Mucosa of descending colon (tissue), 3 donors: ENCODE data around the gene INSIG1. TPM values are rescaled to one million over a fixed set of nuclear protein-coding genes. Genes with fewer than 3 reads are reported as not detected.

Experiments used
- ATAC-seq: fragments of 200-7000 bp; cut with Tn5 transposase; one replicate; pipeline ENCODE4 v1.9.1; 2020; ENCODE audit warnings: mild to moderate bottlenecking, moderate library complexity
- DNase-seq, 3 donors: peaks; one replicate each; pipeline ENCODE4 v3.0.0-alpha.2; 2020
- H3K36me3 ChIP-seq: fragments of 200-600 bp; one replicate; pipeline ENCODE4 v1.8.0; 2021; ENCODE audit warnings: low read depth, mild to moderate bottlenecking
- H3K4me1 ChIP-seq: fragments of 200-600 bp; one replicate; pipeline ENCODE4 v1.8.0; 2021; ENCODE audit warnings: low read depth, mild to moderate bottlenecking
- H3K4me3 ChIP-seq: fragments of 200-600 bp; one replicate; pipeline ENCODE4 v1.8.0; 2021; ENCODE audit warnings: mild to moderate bottlenecking
- H3K9me3 ChIP-seq: fragments of 200-600 bp; one replicate; pipeline ENCODE4 v1.8.0; 2021; ENCODE audit warnings: mild to moderate bottlenecking
- intact Hi-C, 2 donors: fragments of 100-400 bp; cut with DNase I in 1 of 2; cut with micrococcal nuclease in 1 of 2; formaldehyde crosslinking; loops; one replicate each; pipeline versions ENCODE4 v1.11.0 to v1.11.1; 2022; cut with DNase I, micrococcal nuclease
- total RNA-seq, 3 donors: library from RNA; stranded (reverse); fragmentation: NEBNext Ultra II Directional in 2 of 3; extraction: Animal tissue kit (Norgen Biotek cat#: 25700) in 2 of 3; gene quantifications; one replicate each; pipeline versions ENCODE4 v1.2.1 to v1.2.4, GENCODE V29; 2021 to 2023
- TF ChIP-seq, protein P1 (sequence below): fragments of 200-600 bp; IDR thresholded peaks from one replicate; pipeline ENCODE4 v1.8.0; 2022; ENCODE audit warnings: antibody characterized with exemption, mild to moderate bottlenecking
- donor health status: DM: no; HTN: no; CAD: no; lungs with moderate emphysema.
- donor health status: DM: no; HTN: no; CAD: no.
- donor health status: DM: no; HTN: yes; CAD: no.

Gene INSIG1
- total RNA-seq, 3 donors from 2014 or later: 40.1 to 85.1 (median 83.2) TPM

DNA sequence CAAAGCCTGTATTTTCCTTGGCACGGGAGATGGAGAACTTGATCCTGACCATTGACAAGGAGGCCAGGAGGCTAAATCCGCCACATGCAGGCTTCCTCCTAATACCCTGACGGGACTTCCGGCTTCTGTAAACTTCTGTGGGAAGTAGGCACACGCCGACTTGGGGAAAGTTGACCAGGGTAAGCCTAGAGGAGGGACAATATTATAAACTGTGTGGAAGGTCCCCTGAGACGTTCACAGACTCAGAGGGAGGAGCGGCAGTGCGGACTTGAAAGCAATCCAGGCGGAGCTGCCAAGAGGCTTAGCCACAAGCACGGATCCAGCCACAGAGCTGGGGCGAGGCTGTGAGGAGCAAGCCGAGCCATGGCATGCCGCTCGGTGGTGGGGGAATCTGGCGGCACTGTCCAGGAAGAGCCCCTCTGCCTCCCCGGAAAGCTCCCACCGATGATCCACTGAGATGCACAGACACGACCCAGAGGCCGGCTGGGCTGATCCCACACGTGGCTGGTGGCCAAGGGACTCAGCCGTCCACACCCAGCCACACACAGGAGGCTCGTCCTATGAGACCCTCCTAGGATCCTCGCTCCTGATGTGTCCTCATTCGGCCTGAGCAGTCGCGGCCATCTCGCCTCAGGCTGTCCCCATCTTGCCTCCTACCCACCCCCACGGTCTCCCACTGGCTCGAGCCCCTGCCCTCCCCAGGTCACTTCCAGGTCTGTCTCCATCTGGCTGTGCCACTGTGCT, 40.0 kb upstream of the INSIG1 start:
- TF ChIP-seq, protein P1, sequence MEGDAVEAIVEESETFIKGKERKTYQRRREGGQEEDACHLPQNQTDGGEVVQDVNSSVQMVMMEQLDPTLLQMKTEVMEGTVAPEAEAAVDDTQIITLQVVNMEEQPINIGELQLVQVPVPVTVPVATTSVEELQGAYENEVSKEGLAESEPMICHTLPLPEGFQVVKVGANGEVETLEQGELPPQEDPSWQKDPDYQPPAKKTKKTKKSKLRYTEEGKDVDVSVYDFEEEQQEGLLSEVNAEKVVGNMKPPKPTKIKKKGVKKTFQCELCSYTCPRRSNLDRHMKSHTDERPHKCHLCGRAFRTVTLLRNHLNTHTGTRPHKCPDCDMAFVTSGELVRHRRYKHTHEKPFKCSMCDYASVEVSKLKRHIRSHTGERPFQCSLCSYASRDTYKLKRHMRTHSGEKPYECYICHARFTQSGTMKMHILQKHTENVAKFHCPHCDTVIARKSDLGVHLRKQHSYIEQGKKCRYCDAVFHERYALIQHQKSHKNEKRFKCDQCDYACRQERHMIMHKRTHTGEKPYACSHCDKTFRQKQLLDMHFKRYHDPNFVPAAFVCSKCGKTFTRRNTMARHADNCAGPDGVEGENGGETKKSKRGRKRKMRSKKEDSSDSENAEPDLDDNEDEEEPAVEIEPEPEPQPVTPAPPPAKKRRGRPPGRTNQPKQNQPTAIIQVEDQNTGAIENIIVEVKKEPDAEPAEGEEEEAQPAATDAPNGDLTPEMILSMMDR: no peak
- Histone ChIP-seq H3K4me1 (no peaks in the 10 kb centered on the region), H3K4me3 (no peak overlapping the region), H3K9me3 (no peaks in the 10 kb centered on the region), H3K36me3 (no peaks in the 10 kb centered on the region)
- intact Hi-C loops: no loop called here
- peak; percentile 53 for ATAC-seq
- peak; percentile 28 to 63 (median 42) for DNase-seq

DNA sequence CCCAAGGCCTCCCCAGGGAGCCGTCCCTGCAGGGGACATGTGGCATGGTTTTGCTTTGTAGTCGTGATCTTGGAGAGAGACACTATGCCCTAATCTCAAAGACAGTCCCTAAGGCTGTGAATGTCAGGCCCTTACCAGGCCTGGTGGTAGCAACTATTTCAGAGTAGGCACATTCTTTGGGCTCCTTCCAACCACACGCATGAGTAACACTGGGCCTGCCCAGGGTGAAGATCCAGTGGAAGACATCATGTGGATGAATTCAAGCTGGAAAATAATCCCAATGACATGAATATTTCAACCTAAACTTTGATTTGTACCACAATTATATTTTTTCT, 39.5 kb upstream of the INSIG1 start:
- DNase-seq: peak in 1 of 3 donors; percentile 9
- peak; percentile 39 for ATAC-seq
- Histone ChIP-seq H3K4me3 (no peak overlapping the region), H3K36me3 (no peaks in the 10 kb centered on the region), H3K9me3 (no peaks in the 10 kb centered on the region), H3K4me1 (no peaks in the 10 kb centered on the region)
- TF ChIP-seq, protein P1: no peak
- intact Hi-C loops: no loop called here

DNA sequence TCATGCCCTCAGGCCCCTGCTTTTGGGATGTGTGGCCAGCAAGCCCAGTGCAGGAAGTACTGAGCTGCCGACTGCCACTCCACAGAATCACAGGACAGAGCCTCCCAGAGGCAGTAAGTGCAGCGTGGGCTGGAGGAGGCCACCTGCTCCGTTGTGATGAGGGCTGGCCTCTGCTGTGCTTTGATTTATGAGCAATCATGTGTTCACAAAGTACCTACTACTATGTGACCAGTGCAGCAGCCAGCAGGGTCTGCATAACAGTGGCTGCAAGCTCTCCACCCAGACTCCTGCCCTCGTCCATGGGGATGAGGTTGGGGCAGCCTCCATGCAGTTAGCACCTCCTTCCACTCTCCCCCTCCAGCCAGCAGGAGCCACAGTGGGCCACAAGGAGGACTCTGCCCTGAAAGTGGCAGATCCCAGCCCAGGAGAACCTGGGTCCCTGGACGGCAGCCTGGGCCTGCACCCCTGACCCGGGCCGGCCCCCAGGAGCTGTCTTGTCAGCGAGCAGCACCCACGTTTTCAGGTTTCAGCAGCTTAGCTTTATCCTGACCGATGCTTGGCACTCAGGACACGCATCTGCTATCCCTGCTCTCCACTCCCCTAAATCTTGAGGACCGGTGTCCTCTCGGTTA, 37.7 kb upstream of the INSIG1 start:
- Histone ChIP-seq H3K9me3 (no peaks in the 10 kb centered on the region), H3K4me3 (no peak overlapping the region), H3K36me3 (no peaks in the 10 kb centered on the region), H3K4me1 (no peaks in the 10 kb centered on the region)
- TF ChIP-seq, protein P1: no peak
- ATAC-seq (no peak), DNase-seq (no peak)
- intact Hi-C loops: no loop called here

DNA sequence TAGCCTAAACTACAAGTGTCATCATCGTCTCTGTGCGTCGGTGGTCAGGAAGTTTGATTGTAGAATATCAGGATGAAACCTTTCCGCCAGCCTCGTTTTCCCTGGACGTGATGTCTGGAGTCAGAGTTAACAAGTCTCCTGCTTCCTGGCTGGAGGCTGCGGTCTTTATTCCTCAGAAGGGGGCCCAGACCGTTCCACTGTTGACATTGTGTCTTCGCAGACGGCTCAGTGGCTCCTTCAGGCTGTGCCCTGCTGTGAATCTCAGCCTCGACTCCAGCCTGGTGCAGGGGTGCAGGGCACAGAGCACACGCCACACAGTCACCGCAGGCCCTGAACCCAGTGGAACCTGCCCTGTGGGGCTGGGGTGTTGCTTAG, 37.2 kb upstream of the INSIG1 start:
- ATAC-seq (no peak), DNase-seq (no peak)
- TF ChIP-seq, protein P1: no peak
- H3K4me1 ChIP-seq: no peaks in the 10 kb centered on the region
- H3K9me3 ChIP-seq: no peaks in the 10 kb centered on the region
- intact Hi-C loops: no loop called here
- no peak overlapping the region for H3K4me3 ChIP-seq
- H3K36me3 ChIP-seq: no peaks in the 10 kb centered on the region

DNA sequence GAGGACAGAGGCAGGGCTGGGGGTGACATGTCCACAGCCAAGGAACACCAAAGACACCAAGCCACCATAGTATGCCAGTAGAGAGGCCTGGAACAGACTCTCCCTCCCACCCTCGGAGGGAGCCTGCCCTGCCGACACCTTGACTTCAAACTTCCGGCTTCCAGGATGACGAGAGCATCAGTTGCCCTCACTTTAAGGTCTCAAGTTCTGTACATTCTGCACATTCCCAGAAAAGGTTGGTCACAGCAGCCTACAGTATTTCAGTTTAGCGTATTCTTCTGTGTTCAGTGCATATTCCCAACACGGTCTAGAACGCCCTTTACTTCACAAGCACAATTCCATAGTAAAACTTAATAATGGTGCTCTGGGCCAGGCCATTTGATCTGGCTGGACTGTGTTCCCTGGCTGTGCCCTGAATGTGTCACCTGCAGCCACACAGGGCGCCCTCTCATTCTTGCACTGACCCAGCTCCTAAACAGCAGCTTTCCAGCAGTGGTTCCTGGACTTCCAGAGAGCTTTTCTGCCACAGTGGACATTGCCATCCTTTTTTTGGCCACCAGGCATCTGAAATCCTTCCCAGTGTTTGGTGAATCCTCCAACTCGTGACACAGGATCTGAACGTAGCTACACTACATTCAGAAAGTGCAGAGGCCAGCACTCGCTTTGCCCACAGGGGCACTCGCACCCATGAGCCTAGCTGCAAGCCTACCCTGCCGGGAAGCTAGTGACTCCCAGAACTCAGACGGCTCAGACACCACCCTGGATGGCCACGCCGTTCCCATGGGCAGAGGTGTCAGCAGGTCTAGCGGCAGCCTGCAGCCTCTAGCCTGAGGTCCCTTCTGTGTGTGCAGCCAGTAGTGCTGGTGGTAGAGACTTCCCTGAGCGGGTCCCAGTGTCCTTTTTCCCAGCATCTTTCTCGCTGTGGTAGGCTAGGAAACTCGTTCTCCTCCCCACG, 36.4 kb upstream of the INSIG1 start:
- Histone ChIP-seq H3K4me3 (no peak overlapping the region), H3K4me1 (no peaks in the 10 kb centered on the region), H3K9me3 (no peaks in the 10 kb centered on the region), H3K36me3 (no peaks in the 10 kb centered on the region)
- DNase-seq (no peak), ATAC-seq (no peak)
- intact Hi-C loops: no loop called here
- TF ChIP-seq, protein P1: no peak
